ENCODE measurements around the gene KLF13. TPM values are rescaled to one million over a fixed set of nuclear protein-coding genes. Genes with fewer than 3 reads are reported as not detected.

KLF13 gene
- total and polyA plus RNA-seq, 11 donors: 22.4 to 74.0 (median 56.4) TPM

DNA sequence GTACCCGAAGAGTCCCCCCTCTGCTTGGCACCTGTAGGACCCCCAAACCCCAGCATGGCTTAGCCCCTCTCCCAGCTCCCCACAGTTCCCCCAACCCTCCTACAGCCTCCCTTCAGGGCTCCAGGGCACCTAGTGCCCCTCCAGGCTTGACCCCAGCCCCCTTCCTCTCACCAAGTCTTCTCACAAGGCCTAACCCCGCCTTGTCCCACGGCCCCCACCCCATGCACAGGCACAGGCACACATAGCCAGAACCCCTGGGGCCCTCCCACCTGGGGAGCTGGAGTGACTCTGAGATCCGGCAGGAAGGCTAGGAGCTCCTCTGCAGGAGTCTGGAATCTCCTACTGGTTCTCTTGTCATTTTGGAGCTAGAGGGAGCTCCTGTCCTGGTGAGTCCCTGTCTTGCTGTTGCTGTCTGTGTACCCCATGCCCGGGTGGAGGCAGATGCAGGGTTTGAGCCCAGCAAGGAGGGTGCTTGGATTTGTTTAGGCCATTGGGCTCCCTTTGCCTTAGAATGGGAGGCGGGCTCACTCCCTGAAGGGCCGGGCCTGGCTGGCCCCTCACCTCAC, 39.6 kb downstream of the KLF13 start:
- DNase-seq: peak in 2 of 5 donors; percentile 67 to 73
- 18 to 72% (median 36%) methylated on average over 3 to 7 of the region's 7 CpGs for WGBS, 4 donors
- H3K9me3 ChIP-seq: no peaks in the 10 kb centered on the region
- peak overlapping the region; percentile 87 to 95 (median 92) for H3K27ac ChIP-seq
- no peaks in the 10 kb centered on the region for H3K27me3 ChIP-seq
- intact Hi-C loops (cut with DNase I): loop anchor here in 8 of 10 donors (1.0 to 10.0 kb wide), 9 partner anchors 34 to 149 kb away; partner anchors contain the start of gene KLF13 (in 2 of the 8)
- peak overlapping the region in 11 of 12 donors; percentile 7 to 47 (median 35) for H3K4me3 ChIP-seq
- peaks cover 27 to 100% (median 90%) of the 10 kb centered on the region in 12 donors for H3K4me1 ChIP-seq
- ATAC-seq: peak; percentile 38 to 66 (median 46)
- H3K36me3 ChIP-seq: peaks cover 0 to 6% (median 0%) of the 10 kb centered on the region in 9 donors
- no peak for TF ChIP-seq POLR2A (IDR thresholded peaks at IDR 0.05)
- TF ChIP-seq, protein P1, sequence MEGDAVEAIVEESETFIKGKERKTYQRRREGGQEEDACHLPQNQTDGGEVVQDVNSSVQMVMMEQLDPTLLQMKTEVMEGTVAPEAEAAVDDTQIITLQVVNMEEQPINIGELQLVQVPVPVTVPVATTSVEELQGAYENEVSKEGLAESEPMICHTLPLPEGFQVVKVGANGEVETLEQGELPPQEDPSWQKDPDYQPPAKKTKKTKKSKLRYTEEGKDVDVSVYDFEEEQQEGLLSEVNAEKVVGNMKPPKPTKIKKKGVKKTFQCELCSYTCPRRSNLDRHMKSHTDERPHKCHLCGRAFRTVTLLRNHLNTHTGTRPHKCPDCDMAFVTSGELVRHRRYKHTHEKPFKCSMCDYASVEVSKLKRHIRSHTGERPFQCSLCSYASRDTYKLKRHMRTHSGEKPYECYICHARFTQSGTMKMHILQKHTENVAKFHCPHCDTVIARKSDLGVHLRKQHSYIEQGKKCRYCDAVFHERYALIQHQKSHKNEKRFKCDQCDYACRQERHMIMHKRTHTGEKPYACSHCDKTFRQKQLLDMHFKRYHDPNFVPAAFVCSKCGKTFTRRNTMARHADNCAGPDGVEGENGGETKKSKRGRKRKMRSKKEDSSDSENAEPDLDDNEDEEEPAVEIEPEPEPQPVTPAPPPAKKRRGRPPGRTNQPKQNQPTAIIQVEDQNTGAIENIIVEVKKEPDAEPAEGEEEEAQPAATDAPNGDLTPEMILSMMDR (IDR thresholded peaks at IDR 0.05): peak in 6 of 12 donors; percentile 2 to 38 (median 27)

DNA sequence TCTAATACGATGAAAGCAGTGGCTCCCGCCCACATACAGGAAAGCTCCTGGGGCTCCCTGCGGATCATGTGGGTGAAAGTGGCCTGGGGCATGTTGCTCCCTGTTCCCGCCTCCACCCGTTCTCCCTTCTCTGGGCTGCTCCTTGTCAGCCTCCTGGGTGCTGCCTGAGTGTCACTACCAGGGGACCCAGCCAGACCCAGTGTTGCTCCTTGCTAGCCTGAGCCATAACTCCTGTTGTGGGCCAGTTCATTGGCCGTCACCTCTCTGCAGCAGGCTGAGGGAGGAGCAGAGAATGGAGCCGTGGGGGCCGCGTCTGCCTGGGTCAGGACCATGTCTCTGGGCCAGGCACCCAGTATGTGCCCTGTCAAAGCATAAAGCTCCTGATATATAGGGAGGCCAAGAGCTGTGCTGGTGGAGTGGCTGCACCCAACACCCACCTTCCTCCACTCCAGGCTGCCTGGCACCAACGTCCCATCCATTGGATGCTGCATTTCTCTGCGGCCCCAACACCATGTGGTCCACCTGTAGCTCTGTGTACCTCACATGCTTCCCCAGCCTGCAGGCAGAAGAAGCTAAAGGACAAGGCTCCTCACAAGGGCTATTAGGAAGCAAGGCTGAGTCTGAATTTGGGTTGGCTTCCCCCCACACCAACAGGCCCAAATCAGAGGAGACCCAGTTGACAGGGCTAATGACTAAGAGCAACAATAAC, 40.5 kb downstream of the KLF13 start:
- peaks cover 20 to 100% (median 89%) of the 10 kb centered on the region in 12 donors for H3K4me1 ChIP-seq
- WGBS, 4 donors: 43 to 62% (median 51%) methylated on average over 6 to 11 of the region's 11 CpGs
- peaks cover 0 to 12% (median 2%) of the 10 kb centered on the region in 9 donors for H3K36me3 ChIP-seq
- no peaks in the 10 kb centered on the region for H3K27me3 ChIP-seq
- no peaks in the 10 kb centered on the region for H3K9me3 ChIP-seq
- H3K4me3 ChIP-seq: peak overlapping the region in 3 of 12 donors; percentile 42 to 47 (median 47)
- intact Hi-C loops (cut with DNase I): loop anchor here in 8 of 10 donors (5.0 to 10.0 kb wide), 8 partner anchors 35 to 150 kb away; partner anchors contain the start of gene KLF13 (in 2 of the 8)
- peak overlapping the region; percentile 87 to 95 (median 92) for H3K27ac ChIP-seq
- ATAC-seq: peak in 3 of 4 donors; percentile 2 to 5 (median 4)
- DNase-seq: peak in 1 of 5 donors; percentile 57
- TF ChIP-seq, protein P1 (IDR thresholded peaks at IDR 0.05): no peak
- no peak for TF ChIP-seq POLR2A (IDR thresholded peaks at IDR 0.05)

DNA sequence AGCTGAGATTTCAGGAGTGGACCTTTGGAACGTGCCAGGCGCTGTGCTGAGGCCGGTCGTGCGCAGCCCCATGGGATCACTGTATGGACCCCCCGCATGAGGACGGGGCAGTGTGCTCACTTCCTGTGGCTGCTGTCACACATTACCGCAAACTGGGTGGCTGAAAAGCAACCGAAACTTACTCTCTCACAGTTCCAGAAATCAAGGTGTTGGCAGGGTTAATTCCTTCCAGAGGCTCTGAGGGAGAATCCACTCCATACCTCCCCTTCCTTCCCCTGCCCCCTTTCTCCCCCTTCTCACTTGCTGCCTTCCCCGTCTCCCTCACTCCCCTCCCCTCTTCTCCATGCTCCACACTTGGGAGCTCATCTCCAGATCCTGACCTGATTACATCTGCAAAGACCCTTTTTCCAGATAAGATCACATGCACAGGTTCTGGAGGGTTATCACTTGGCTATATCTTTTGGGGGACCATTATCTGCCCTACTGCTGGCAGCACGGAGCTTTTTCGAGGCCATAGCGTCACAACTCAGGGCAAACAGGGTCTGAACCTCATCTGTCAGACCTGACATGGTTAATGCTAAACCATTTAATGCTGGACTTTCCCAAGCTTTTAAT, 41.2 kb downstream of the KLF13 start:
- H3K4me1 ChIP-seq: peaks cover 14 to 100% (median 89%) of the 10 kb centered on the region in 12 donors

More for the DNA sequence above, 41.2 kb downstream of the KLF13 start:
- intact Hi-C loops (cut with DNase I): loop anchor here in 8 of 10 donors (2.0 to 10.0 kb wide), 9 partner anchors 21 to 151 kb away; partner anchors contain the start of gene KLF13 (in 2 of the 8)
- H3K9me3 ChIP-seq: no peaks in the 10 kb centered on the region
- H3K27ac ChIP-seq: peak overlapping the region; percentile 87 to 95 (median 92)
- H3K27me3 ChIP-seq: no peaks in the 10 kb centered on the region
- TF ChIP-seq, protein P1 (IDR thresholded peaks at IDR 0.05): no peak
- TF ChIP-seq POLR2A (IDR thresholded peaks at IDR 0.05): no peak
- no peak for ATAC-seq
- no peak for DNase-seq
- WGBS, 4 donors: 33 to 57% (median 41%) methylated on average over 11 to 13 of the region's 13 CpGs
- peaks cover 0 to 19% (median 9%) of the 10 kb centered on the region in 9 donors for H3K36me3 ChIP-seq
- H3K4me3 ChIP-seq: peak overlapping the region in 1 of 12 donors; percentile 47
